ENCODE data around the gene PC.
A peak's percentile ranks its signal among the peaks of the same experiment; 100 is the strongest.

Gene PC

DNA sequence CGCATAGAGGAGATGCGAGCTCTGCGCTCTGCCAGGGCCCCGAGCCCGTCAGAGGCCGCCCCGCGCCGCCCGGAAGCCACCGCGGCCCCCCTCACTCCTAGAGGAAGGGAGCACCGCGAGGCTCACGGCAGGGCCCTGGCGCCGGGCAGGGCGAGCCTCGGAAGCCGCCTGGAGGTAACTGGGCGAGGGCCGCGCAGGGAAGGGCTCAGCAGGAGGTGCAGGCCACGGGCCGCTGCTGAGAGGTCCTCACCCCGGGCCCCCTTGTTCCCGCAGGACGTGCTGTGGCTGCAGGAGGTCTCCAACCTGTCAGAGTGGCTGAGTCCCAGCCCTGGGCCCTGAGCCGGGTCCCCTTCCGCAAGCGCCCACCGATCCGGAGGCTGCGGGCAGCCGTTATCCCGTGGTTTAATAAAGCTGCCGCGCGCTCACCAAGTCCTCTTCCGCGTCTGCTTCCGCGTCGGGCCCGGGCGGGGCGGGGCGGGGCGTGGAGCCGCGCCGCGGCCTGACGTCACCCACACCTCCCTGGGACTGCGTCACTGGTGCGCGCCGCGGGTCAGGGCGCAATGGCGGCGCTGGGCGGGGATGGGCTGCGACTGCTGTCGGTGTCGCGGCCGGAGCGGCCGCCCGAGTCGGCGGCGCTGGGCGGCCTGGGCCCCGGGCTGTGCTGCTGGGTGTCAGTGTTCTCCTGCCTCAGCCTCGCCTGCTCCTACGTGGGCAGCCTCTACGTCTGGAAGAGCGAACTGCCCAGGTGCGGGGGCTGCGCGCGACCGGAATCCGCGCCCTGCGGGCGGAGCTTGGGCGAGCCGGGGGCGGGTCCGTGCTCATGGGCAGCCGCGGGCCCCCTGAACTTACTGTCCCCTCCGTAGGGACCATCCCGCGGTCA is 115.0 kb downstream of the PC start, which contains the start of gene RCE1:
TSS of gene RCE1 (plus strand) at position 546 of the 880 bp plus-strand sequence. CDS start at position 561, 15 bp downstream.
- peaks cover 6% of the 10 kb centered on the region; the same call in 1 of the 2 replicates for H3F3A ChIP-seq (ENCODE audit: insufficient read depth, low read length)
- H3K27ac ChIP-seq (ENCODE audit: low read length) = peak within 1 kb of the TSS; percentile 85
- H3K79me2 ChIP-seq (ENCODE audit: low read length) = peaks cover 55% of the 10 kb centered on the region
- TF ChIP-seq CTCF (IDR thresholded peaks at IDR 0.05; ENCODE audit: low read length) = no peak
- no peak for TF ChIP-seq EZH2 (optimal IDR thresholded peaks at IDR 0.05; ENCODE audit: low read depth, low read length)
- TF ChIP-seq EZH2phosphoT487 (IDR thresholded peaks at IDR 0.05; ENCODE audit: low read length) = no peak
- H4K20me1 ChIP-seq (ENCODE audit: insufficient read depth, low read length) = no peaks in the 10 kb centered on the region
- peak; percentile 92 for DNase-seq
- peak within 1 kb of the TSS; percentile 100 for H3K4me3 ChIP-seq (ENCODE audit: low read length)
- H3K4me2 ChIP-seq (ENCODE audit: low read depth, low read length) = peak within 1 kb of the TSS; percentile 99
- no peaks in the 10 kb centered on the region for H3K9me3 ChIP-seq (replicated peaks; ENCODE audit: insufficient read depth, low read length)
- peaks cover 13% of the 10 kb centered on the region for H3K4me1 ChIP-seq (ENCODE audit: low read length)
- H2AFZ ChIP-seq (ENCODE audit: low read length) = peak within 1 kb of the TSS; percentile 95
- peak within 1 kb of the TSS; percentile 99 for H3K9ac ChIP-seq (ENCODE audit: low read length)
- H3K36me3 ChIP-seq (replicated peaks; ENCODE audit: insufficient read depth, low read length) = no peaks in the 10 kb centered on the region
- H3K27me3 ChIP-seq (replicated peaks; ENCODE audit: insufficient read depth, low read length) = no peaks in the 10 kb centered on the region
- H3K9me2 ChIP-seq (replicated peaks; ENCODE audit: insufficient read depth, low read length) = no peaks in the 10 kb centered on the region

GRCh38 chr11:66842501-66842895 is 115.7 kb downstream of the PC start:
- Histone ChIP-seq H3K79me2 (ENCODE audit: low read length) (peaks cover 55% of the 10 kb centered on the region), H3K9me3 (replicated peaks; ENCODE audit: insufficient read depth, low read length) (no peaks in the 10 kb centered on the region), H3K36me3 (replicated peaks; ENCODE audit: insufficient read depth, low read length) (no peaks in the 10 kb centered on the region), H3K4me2 (ENCODE audit: low read depth, low read length) (peak overlapping the region; percentile 99), H3K9me2 (replicated peaks; ENCODE audit: insufficient read depth, low read length) (no peaks in the 10 kb centered on the region), H3K4me1 (ENCODE audit: low read length) (peaks cover 13% of the 10 kb centered on the region), H3K27me3 (replicated peaks; ENCODE audit: insufficient read depth, low read length) (no peaks in the 10 kb centered on the region), H3K4me3 (ENCODE audit: low read length) (peak overlapping the region; percentile 100), H4K20me1 (ENCODE audit: insufficient read depth, low read length) (no peaks in the 10 kb centered on the region), H3F3A (ENCODE audit: insufficient read depth, low read length) (peaks cover 6% of the 10 kb centered on the region; the same call in 1 of the 2 replicates), H2AFZ (ENCODE audit: low read length) (no peak overlapping the region), H3K9ac (ENCODE audit: low read length) (peak overlapping the region; percentile 99), H3K27ac (ENCODE audit: low read length) (peak overlapping the region; percentile 85; the same call in 1 of the 2 replicates)
- TF ChIP-seq EZH2 (optimal IDR thresholded peaks at IDR 0.05; ENCODE audit: low read depth, low read length) = no peak
- TF ChIP-seq EZH2phosphoT487 (IDR thresholded peaks at IDR 0.05; ENCODE audit: low read length) = no peak
- TF ChIP-seq CTCF (IDR thresholded peaks at IDR 0.05; ENCODE audit: low read length) = no peak
- DNase-seq = no peak

GRCh38 chr11:66841861-66842260 is 116.3 kb downstream of the PC start:
- Histone ChIP-seq H4K20me1 (ENCODE audit: insufficient read depth, low read length) (no peaks in the 10 kb centered on the region), H3K79me2 (ENCODE audit: low read length) (peaks cover 55% of the 10 kb centered on the region), H3K27me3 (replicated peaks; ENCODE audit: insufficient read depth, low read length) (no peaks in the 10 kb centered on the region), H3K4me1 (ENCODE audit: low read length) (peaks cover 13% of the 10 kb centered on the region), H3F3A (ENCODE audit: insufficient read depth, low read length) (peaks cover 6% of the 10 kb centered on the region; the same call in 1 of the 2 replicates), H3K36me3 (replicated peaks; ENCODE audit: insufficient read depth, low read length) (no peaks in the 10 kb centered on the region), H3K9ac (ENCODE audit: low read length) (peak overlapping the region; percentile 99; the same call in 1 of the 2 replicates), H2AFZ (ENCODE audit: low read length) (no peak overlapping the region), H3K4me2 (ENCODE audit: low read depth, low read length) (peak overlapping the region; percentile 99), H3K9me2 (replicated peaks; ENCODE audit: insufficient read depth, low read length) (no peaks in the 10 kb centered on the region), H3K9me3 (replicated peaks; ENCODE audit: insufficient read depth, low read length) (no peaks in the 10 kb centered on the region), H3K4me3 (ENCODE audit: low read length) (peak overlapping the region; percentile 100), H3K27ac (ENCODE audit: low read length) (no peak overlapping the region)
- DNase-seq = no peak
- TF ChIP-seq CTCF (IDR thresholded peaks at IDR 0.05; ENCODE audit: low read length) (no peak), EZH2phosphoT487 (IDR thresholded peaks at IDR 0.05; ENCODE audit: low read length) (no peak), EZH2 (optimal IDR thresholded peaks at IDR 0.05; ENCODE audit: low read depth, low read length) (no peak)

Measured in MM.1S (cell line).